GM12878 (cell line): ENCODE data around the gene C22orf31.
"Not testable (repeated sequence)": the region's sequence is repeated elsewhere in the genome, so short reads cannot be mapped to it uniquely, and the experiment has no call there.

Experiments used
- SIN3A ChIP-seq: IDR thresholded peaks from 2 replicates; pipeline ENCODE4 v1.6.1; 2012; ENCODE audit warnings: low read depth, low read length, improper control_type of control experiment
- SP1 ChIP-seq: IDR thresholded peaks from one replicate; pipeline ENCODE4 v1.6.1; 2011; ENCODE audit warnings: low read depth, low read length
- YY1 ChIP-seq: IDR thresholded peaks from 2 replicates; pipeline ENCODE4 v1.6.1; 2011; ENCODE audit warnings: low read depth, mild to moderate bottlenecking, low read length

GRCh38 chr22:29039684-29040083 is 21.9 kb downstream of the C22orf31 start:
- TF ChIP-seq SP1, SIN3A, YY1: not testable (repeated sequence)
